ENCODE data around the gene KRT9.
"Not testable (repeated sequence)": the region's sequence is repeated elsewhere in the genome, so short reads cannot be mapped to it uniquely, and the experiment has no call there.

KRT9 gene

DNA sequence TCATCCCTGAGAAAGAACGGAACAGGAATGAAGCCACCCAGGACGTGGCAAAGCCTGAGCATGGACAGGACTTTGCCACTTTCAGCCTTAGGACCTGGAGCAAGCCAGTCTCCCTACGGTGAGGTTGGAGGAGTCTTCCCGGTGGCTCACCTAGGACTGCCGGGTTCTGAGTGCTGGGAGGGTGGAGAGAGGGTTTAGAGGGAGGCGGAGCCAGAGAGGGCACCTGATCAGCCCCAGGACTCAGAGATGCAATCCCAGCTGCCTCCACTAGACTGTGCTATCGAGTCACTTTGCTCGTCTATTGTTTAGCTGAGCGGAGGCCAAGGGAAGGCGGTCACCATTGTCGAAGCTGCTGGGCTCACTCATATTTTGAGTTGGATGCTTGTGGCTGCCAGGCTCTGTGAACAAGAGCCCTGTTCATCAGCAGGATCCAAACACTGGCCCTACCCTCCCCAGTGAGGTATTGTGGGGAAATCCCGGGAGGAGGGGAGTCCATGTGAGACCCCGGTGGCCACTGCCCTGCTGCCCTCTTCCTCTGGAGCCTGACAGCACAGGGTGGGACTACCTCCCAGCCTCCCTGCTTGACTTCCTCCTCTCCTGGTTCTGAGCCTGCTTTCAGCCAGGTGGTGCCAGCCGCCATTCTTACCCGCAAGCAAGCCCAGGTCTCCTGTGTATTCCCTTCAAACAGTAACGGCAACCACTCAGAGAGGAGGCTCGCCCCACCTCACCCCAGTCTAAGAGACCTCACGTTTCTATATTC lies 7.8 kb upstream of the KRT9 start:
- peak; percentile 37 to 59 (median 51) for DNase-seq (ENCODE audit: low read depth in 2 of 3, low spot score in 2 of 3)

- no peak for DNase-seq (ENCODE audit: low read depth in 2 of 3, low spot score in 2 of 3)
Observed at GRCh38 chr17:41578971-41579370, 7.1 kb upstream of the KRT9 start.

DNA sequence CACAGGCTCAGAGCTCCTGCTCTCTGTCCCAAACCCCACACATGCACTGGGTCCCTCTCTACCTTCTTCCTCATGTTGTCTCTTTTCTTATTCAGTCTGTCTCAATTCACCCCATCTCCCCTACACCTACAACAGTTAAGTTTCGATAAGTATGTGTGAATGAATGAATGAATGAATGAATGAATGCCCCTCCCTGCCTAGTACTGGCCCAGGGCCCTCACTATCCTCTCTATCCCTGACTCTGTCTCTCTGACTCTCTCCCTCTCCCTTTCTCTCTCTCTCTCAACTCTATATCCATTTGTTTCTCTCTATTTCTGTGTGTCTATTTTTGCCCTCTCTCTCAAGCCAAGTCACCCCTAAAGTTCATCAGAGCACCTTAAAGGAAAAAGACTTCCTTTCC lies 6.7 kb upstream of the KRT9 start:
- no peak for DNase-seq (ENCODE audit: low read depth in 2 of 3, low spot score in 2 of 3)

DNA sequence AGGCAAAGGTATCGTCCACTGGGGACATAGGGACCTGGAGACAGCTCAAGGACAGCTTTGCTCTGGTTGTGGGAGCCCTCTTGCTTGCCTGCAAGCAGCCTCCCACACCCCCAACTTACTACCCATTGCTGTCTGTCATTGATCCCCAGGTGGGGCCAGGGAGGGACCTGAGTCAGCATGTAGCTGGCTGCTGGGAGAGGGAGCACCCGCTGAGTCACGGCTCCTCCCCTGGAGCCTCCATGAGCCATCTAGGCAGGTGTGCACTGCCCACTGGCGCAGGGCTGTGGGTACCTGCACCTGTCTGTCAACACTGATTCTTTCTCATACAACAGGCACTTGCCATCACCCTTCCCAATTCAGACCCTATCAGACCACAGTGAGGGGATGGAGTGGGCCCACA lies 4.9 kb upstream of the KRT9 start:
- not testable (repeated sequence) for DNase-seq (ENCODE audit: low read depth in 2 of 3, low spot score in 2 of 3)

GRCh38 chr17:41575336-41575735 lies 3.5 kb upstream of the KRT9 start:
- no peak for DNase-seq (ENCODE audit: low read depth in 2 of 3, low spot score in 2 of 3)

DNA sequence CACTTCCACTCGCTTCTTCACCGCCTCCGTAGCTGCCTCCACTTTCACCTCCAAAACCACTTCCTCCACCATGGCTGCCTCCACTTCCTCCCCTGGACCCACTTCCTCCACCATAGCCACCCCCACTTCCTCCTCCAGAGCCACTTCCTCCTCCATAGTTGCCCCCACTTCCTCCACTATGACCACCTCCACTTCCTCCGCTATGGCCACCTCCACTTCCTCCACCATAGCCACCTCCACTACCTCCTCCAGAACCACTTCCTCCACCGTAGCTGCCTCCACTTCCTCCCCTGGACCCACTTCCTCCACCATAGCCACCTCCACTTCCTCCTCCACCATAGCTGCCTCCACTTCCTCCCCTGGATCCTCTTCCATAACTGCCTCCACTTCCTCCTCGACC lies 4.5 kb downstream of the KRT9 start:
- DNase-seq (ENCODE audit: low read depth in 2 of 3, low spot score in 2 of 3) = no peak

DNA sequence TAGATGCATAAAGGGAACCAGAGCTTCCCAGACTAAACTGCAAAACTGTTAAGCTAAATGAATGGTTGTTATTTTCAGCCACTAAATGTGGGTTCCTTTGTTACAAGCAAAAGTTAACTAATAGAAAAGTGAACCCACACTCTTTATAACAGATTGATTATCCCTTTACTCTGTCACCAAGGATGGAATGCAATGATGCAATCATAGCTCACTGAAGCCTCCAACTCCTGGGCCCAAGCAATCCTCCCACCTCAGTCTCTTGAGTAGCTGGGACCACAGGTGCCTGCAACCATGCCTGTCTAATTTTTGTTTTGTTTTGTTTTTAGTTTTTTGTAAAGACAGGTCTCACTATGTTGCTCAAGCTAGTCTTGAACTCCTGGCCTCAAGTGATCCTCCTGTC lies 6.5 kb downstream of the KRT9 start:
- no peak for DNase-seq (ENCODE audit: low read depth in 2 of 3, low spot score in 2 of 3)

- no peak for DNase-seq (ENCODE audit: low read depth in 2 of 3, low spot score in 2 of 3)
Observed at GRCh38 chr17:41563607-41564170, 8.2 kb downstream of the KRT9 start.

DNA sequence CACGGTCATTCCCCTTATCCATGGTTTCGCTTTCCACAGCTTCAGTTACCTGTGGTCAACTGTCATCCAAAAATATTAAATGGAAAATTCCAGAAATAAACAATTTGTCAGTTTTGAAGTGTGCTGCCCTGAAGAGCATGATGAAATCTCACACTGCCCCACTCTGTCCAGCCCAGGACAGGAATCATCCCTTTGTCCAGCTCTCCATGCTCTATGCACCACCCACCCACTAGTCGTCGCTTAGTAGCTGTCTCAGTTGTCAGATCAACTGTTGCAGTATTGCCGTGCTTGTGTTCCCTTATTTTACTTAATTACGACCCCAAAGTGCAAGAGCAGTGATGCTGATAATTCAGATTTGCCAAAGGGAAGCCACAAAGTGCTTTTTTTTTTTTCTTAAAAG lies 10.3 kb downstream of the KRT9 start:
- DNase-seq (ENCODE audit: low read depth in 2 of 3, low spot score in 2 of 3) = no peak

- DNase-seq (ENCODE audit: low read depth in 2 of 3, low spot score in 2 of 3) = no peak
Observed at GRCh38 chr17:41559548-41559947, 12.3 kb downstream of the KRT9 start.

GRCh38 chr17:41556931-41557330 lies 14.9 kb downstream of the KRT9 start:
- no peak for DNase-seq (ENCODE audit: low read depth in 2 of 3, low spot score in 2 of 3)

DNA sequence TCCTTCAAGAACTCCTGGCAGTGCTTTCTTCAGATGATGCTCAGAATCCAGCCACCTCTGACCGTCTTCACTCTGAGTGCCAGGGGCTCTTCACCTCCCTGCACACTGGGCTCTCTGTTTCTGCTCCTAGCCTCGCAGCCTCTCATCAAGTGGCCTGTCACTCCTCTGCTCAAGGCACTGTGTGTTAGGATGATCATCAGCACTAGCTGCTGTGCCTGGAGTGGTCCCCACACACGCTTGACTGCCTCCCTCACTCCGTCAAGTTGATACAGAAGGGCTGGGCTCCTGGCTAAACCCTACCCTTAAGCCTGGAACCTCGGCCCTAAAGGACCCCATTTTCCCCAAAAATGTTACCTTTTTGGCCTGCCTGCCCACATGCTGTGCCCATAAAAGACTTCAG lies 15.6 kb downstream of the KRT9 start:
- no peak for DNase-seq (ENCODE audit: low read depth in 2 of 3, low spot score in 2 of 3)

DNA sequence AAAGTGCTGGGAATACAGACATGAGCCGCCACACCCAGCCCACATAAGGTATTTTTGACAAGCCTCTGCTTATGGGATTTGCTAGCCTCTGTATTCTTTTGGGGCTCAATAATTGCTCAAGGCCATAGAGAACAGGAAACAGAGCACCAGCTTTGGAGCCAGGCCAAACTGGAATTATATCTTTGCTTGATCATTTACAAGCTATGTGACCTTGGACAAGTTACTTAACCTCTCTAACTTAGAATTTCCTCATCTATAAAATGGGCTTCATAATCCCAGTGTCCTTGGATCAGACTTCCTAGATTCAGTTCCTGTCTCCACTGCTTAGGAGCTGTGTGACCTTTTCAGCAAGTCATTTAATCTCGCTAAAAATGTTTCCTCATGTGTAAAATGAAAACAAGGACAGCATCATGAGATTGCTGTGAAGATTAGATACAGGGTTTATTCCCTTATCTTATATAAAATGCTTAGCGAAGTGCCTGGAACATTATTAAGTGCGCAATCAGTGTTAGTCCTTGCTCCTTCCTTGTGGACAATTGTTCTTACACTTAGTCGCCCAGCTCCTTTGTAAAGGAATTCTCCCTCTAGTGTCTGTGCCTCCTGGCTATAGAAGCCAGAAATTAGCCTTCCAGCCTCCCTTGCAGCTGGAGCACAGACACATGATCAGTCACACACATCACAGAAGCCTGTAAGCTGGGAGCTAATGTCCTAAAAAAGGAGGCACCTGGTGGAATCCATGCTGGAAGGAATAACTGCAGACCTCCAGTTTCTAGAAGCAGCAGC lies 16.6 kb downstream of the KRT9 start:
- no peak for DNase-seq (ENCODE audit: low read depth in 2 of 3, low spot score in 2 of 3)

DNA sequence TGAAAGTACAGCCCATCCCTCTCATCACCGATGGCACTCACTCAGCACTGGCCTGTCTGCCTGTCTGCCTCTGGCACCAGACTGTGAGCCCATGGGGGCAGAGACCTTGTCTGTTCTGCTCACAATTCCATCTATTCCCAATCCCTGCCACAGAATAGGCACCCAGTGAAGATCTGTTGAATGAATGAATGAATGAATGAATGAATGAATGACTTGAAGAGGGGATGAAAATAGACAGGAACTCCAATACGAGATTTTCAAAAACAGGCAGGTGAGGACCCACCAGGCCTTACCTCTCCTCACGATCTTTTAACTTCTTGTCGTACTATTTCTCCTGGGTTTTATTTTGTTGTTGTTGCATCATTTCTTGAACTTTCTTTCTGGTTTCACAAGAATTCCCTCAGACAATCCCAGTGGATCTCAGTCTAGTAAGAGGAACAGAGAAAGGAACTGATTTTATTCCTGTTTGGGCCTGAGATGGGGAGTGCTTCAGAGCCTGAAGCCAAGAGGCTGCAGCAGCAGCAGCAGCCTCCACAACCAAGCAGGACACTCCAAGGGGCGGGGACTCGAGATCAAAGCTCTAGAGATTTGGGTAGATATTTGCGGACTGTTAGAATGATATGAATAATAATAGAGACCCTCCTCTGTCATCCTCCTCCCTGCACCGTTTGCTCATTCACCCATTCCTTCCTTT lies 17.7 kb downstream of the KRT9 start:
- no peak for DNase-seq (ENCODE audit: low read depth in 2 of 3, low spot score in 2 of 3)

DNA sequence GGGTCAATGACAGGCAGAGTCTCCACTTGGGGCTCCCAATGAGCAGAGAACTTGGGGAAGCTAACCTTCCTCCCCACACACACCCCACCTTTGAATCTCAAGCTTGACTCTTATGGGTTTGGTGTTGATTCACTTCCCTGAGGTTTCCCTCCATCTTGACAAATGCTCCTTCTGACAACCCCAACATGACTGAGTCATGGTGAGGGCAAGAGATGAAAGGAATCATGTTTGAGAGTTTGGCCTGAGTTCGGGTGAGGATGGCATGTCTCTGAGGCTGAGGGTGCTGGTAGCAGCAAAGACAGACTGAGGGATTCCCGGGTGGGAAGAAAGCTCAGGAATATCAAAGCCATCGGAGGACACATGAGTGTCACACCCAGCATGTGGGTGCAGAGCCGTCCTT lies 18.7 kb downstream of the KRT9 start:
- DNase-seq (ENCODE audit: low read depth in 2 of 3, low spot score in 2 of 3) = no peak

GRCh38 chr17:41552455-41552854 lies 19.4 kb downstream of the KRT9 start:
- DNase-seq (ENCODE audit: low read depth in 2 of 3, low spot score in 2 of 3) = no peak

DNA sequence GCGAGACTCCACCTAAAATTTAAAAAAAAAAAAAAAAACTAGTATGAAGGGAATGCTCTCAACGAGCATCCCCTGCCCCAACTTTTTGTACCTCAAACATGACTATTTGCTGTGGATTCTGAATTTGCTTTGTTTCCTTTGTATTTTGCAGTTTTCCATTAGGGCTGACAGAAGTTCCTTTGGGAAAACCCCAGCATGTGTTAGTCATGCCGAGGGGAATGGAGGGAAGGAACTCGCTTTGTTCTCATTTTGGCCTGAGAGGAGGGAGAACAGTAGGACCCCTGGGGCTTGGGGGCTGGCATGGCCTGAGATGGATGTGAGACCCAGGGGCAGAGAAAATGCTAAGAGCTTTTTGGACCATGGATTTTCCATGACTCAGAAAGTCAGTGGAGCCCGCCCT lies 20.5 kb downstream of the KRT9 start:
- DNase-seq (ENCODE audit: low read depth in 2 of 3, low spot score in 2 of 3) = no peak

DNA sequence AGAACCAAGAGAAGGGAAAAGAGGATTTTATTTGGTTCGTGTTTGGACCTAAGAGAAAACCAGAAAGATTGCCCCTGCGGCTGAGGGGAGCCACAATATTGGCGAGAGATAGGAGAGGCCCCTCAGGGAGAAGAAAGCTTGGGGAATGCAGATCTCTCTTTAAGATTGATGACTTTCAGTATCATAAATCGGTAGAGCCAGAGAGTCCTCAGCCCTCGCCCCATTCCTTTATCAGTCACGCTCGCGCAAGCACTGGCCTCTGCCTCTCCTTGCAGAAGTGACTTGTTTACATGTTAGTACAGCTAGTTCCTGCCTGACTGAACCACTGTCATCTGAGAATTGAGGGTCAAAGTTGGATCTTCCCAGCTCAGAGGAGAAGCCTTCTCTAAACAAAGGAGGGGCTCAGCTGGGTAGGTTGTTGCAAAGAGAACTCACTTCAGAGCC lies 22.2 kb downstream of the KRT9 start:
- no peak for DNase-seq (ENCODE audit: low read depth in 2 of 3, low spot score in 2 of 3)

- DNase-seq (ENCODE audit: low read depth in 2 of 3, low spot score in 2 of 3) = peak; percentile 46 to 69 (median 52)
Observed at GRCh38 chr17:41548844-41549595, 22.8 kb downstream of the KRT9 start.

GRCh38 chr17:41547921-41548843 lies 23.7 kb downstream of the KRT9 start:
- DNase-seq (ENCODE audit: low read depth in 2 of 3, low spot score in 2 of 3) = peak; percentile 35 to 57 (median 53)

All from activated CD8-positive, alpha-beta memory T cell treated with anti-CD3 and anti-CD28 coated beads for 48 hours (primary cell).